Lung (tissue), 12 donors: ENCODE data around the gene LUC7L2. TPM values are rescaled to one million over a fixed set of nuclear protein-coding genes. Genes with fewer than 3 reads are reported as not detected.

Experiments used
- ATAC-seq: fragments of 200-7000 bp; cut with Tn5 transposase; one replicate; pipeline ENCODE4 v1.9.1; 2020; ENCODE audit warnings: moderate number of reproducible peaks; ENCODE audit not compliant: insufficient read depth, low FRiP score
- DNase-seq, 3 donors: peaks; one replicate each; pipeline ENCODE4 v3.0.0-alpha.2; 2013 to 2017
- H3K27ac ChIP-seq, 2 donors: one replicate each; pipeline ENCODE4 v1.5.1; 2013; ENCODE audit warnings: mild to moderate bottlenecking in 2 of 2, moderate library complexity in 2 of 2, control low read depth in 1 of 2, inconsistent platforms in 1 of 2, low read depth in 1 of 2, low read length in 1 of 2
- H3K27me3 ChIP-seq, 3 donors: one replicate each; pipeline ENCODE4 v1.5.1; 2013; ENCODE audit warnings: low read length in 2 of 3; ENCODE audit not compliant: control insufficient read depth in 3 of 3, insufficient read depth in 3 of 3
- H3K36me3 ChIP-seq, 4 donors: one replicate each; pipeline ENCODE4 v1.5.1; 2013; ENCODE audit warnings: low read length in 4 of 4, mild to moderate bottlenecking in 1 of 4, moderate library complexity in 1 of 4; ENCODE audit not compliant: control insufficient read depth in 4 of 4, insufficient read depth in 4 of 4
- H3K4me1 ChIP-seq, 5 donors: one replicate each; pipeline ENCODE4 v1.5.1; 2013; ENCODE audit warnings: low read length in 5 of 5, mild to moderate bottlenecking in 2 of 5, moderate library complexity in 1 of 5; ENCODE audit not compliant: control insufficient read depth in 5 of 5, insufficient read depth in 5 of 5
- H3K4me3 ChIP-seq: one replicate; pipeline ENCODE4 v1.5.1; 2013; ENCODE audit warnings: mild to moderate bottlenecking, control low read depth, moderate library complexity
- H3K9ac ChIP-seq, 2 donors: one replicate each; pipeline ENCODE4 v1.5.1; 2013; ENCODE audit warnings: low read length in 2 of 2, control low read depth in 1 of 2; ENCODE audit not compliant: insufficient read depth in 1 of 2
- H3K9me3 ChIP-seq, 4 donors: one replicate each; pipeline ENCODE4 v1.5.1; 2013; ENCODE audit warnings: low read length in 3 of 4, mild to moderate bottlenecking in 1 of 4, moderate library complexity in 1 of 4; ENCODE audit not compliant: control insufficient read depth in 4 of 4, insufficient read depth in 3 of 4
- CTCF ChIP-seq: IDR thresholded peaks from 2 replicates; pipeline ENCODE4 v1.5.1; 2012; ENCODE audit warnings: mild to moderate bottlenecking; ENCODE audit errors: control extremely low read depth, extremely low read depth
- WGBS, 2 donors: extraction: QIAGEN DNeasy Blood & Tissue Kit; methylation state at CpG; one replicate each; pipeline ENCODE4 v1.1.7; 2013; 5-methylcytosine and 5-hydroxymethylcytosine counted together
- polyA plus RNA-seq, 2 donors: library from polyadenylated mRNA; stranded (reverse); fragments of 200-250 nt; gene quantifications; one replicate each; pipeline ENCODE4 v1.2.1, GENCODE V29; 2013
- total RNA-seq, 2 donors: library from RNA; depleted of rRNA in 1 of 2; stranded (reverse); fragments of >200 nt in 1 of 2; gene quantifications; one replicate each; pipeline ENCODE4 v1.2.1, GENCODE V29; 2014 to 2021
- donor health status: control.
- donor health status: control.
- donor health status: Bipolar disorder and iron deficiency.
- donor health status: healthy.
- donor health status: DM: yes; HTN: yes; CAD: no.

The LUC7L2 gene
- total and polyA plus RNA-seq, 4 donors = 35.1 to 95.4 (median 67.3) TPM

GRCh38 chr7:139370943-139371313, 11.2 kb downstream of the LUC7L2 start:
- H3K9me3 ChIP-seq = no peaks in the 10 kb centered on the region
- no peak overlapping the region for H3K27ac ChIP-seq
- H3K4me3 ChIP-seq = no peak overlapping the region
- H3K27me3 ChIP-seq = no peaks in the 10 kb centered on the region
- no peak for TF ChIP-seq CTCF
- H3K4me1 ChIP-seq = peaks cover 0 to 16% (median 8%) of the 10 kb centered on the region in 5 donors
- ATAC-seq (no peak), DNase-seq (no peak)
- H3K9ac ChIP-seq = no peak overlapping the region
- peaks cover 0 to 8% (median 2%) of the 10 kb centered on the region in 4 donors for H3K36me3 ChIP-seq
- 82 to 89% methylated on average over 1 of the region's 1 CpG for WGBS, 2 donors

DNA sequence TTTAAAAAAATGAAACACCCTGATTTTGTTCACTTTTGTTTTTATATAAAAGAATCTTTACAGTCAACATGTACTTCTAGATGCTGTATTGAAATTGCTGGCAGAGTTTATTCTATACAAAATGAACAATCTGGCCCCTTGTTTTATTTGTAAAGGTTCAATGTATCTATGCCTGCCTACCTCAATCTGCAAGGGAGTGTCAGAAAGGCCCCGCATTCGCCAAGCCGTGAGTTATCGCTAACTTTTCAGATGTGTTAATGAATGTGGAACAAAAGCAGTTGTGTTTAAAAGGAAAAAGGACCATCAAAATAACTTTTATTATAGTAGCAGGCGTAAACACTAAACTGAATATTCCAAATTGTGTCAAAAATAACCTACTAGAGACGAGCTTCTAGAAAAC, 14.6 kb downstream of the LUC7L2 start:
- H3K27ac ChIP-seq = no peak overlapping the region
- DNase-seq = no peak
- peaks cover 9 to 21% (median 11%) of the 10 kb centered on the region in 4 donors for H3K36me3 ChIP-seq
- no peak for ATAC-seq
- no peaks in the 10 kb centered on the region for H3K27me3 ChIP-seq
- H3K9ac ChIP-seq = no peak overlapping the region
- H3K9me3 ChIP-seq = no peaks in the 10 kb centered on the region
- 94 to 96% methylated on average over 6 of the region's 6 CpGs for WGBS, 2 donors
- no peak overlapping the region for H3K4me3 ChIP-seq
- TF ChIP-seq CTCF = no peak
- H3K4me1 ChIP-seq = peaks cover 0 to 8% (median 5%) of the 10 kb centered on the region in 5 donors

DNA sequence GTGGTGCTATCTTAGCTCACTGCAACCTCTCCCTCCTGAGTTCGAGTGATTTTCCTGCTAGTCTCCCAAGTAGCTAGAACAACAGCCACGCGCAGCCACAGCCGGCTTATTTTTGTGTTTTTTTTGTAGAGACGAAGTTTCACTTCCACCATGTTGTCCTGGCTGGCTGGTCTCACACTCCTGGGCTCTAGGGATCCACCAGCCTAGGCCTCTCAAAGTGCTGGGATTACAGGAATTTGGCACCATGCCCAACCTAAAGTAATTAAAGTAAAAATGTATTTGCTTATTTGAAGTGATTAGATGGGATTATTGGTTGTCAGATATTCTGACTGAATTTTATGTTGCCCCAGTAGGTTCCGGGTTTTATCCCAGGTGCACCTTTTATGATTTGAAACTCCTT, 22.7 kb downstream of the LUC7L2 start:
- no peaks in the 10 kb centered on the region for H3K4me1 ChIP-seq
- ATAC-seq (no peak), DNase-seq (no peak)
- H3K27ac ChIP-seq = no peak overlapping the region
- TF ChIP-seq CTCF = no peak
- no peak overlapping the region for H3K4me3 ChIP-seq
- no peaks in the 10 kb centered on the region for H3K27me3 ChIP-seq
- H3K36me3 ChIP-seq = peaks cover 7 to 26% (median 12%) of the 10 kb centered on the region in 4 donors
- no peak overlapping the region for H3K9ac ChIP-seq
- no peaks in the 10 kb centered on the region for H3K9me3 ChIP-seq
- 89 to 91% methylated on average over 6 of the region's 6 CpGs for WGBS, 2 donors

DNA sequence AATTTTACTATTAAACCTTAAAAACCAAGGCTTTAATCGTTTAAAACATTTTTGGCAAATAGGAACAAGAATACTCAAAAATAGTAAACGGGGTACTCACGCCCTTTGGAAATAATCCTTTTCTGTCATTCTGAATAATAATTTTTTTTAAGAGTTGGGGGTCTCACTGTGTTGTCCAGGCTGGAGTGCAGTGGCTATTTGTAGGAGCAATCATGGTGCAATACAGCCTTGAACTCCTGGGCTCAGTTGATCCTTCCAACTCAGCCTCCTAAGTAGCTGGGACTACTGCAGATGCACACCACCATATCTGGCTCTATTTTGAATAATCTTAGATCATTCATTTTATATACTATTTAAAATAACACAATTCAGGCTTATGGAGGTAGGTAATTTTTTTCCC, 24.9 kb downstream of the LUC7L2 start:
- TF ChIP-seq CTCF = no peak
- Histone ChIP-seq H3K4me1 (no peaks in the 10 kb centered on the region), H3K9me3 (no peaks in the 10 kb centered on the region), H3K36me3 (peaks cover 2 to 27% (median 9%) of the 10 kb centered on the region in 4 donors), H3K27ac (no peak overlapping the region), H3K4me3 (no peak overlapping the region), H3K9ac (no peak overlapping the region), H3K27me3 (no peaks in the 10 kb centered on the region)
- ATAC-seq = no peak
- no peak for DNase-seq
- WGBS, 2 donors = 97 to 98% methylated on average over 3 of the region's 3 CpGs
